Measurements from ENCODE around the gene ADM2.
A peak's percentile ranks its signal among the peaks of the same experiment; 100 is the strongest.

The ADM2 gene

GRCh38 chr22:50505276-50505775 is 24.0 kb downstream of the ADM2 start:
- no peaks in the 10 kb centered on the region for H3K36me3 Mint-ChIP-seq (ENCODE audit: low read depth)
- DNase-seq: no peak
- no peak overlapping the region for H3K27ac Mint-ChIP-seq
- peaks cover 2% of the 10 kb centered on the region for H3K27me3 Mint-ChIP-seq (ENCODE audit: low read depth, poor library complexity)
- TF ChIP-seq CTCF (IDR thresholded peaks at IDR 0.05): no peak
- H3K4me3 Mint-ChIP-seq: no peak overlapping the region
- H3K4me1 Mint-ChIP-seq: peaks cover 15% of the 10 kb centered on the region
- no peaks in the 10 kb centered on the region for H3K9me3 Mint-ChIP-seq

DNA sequence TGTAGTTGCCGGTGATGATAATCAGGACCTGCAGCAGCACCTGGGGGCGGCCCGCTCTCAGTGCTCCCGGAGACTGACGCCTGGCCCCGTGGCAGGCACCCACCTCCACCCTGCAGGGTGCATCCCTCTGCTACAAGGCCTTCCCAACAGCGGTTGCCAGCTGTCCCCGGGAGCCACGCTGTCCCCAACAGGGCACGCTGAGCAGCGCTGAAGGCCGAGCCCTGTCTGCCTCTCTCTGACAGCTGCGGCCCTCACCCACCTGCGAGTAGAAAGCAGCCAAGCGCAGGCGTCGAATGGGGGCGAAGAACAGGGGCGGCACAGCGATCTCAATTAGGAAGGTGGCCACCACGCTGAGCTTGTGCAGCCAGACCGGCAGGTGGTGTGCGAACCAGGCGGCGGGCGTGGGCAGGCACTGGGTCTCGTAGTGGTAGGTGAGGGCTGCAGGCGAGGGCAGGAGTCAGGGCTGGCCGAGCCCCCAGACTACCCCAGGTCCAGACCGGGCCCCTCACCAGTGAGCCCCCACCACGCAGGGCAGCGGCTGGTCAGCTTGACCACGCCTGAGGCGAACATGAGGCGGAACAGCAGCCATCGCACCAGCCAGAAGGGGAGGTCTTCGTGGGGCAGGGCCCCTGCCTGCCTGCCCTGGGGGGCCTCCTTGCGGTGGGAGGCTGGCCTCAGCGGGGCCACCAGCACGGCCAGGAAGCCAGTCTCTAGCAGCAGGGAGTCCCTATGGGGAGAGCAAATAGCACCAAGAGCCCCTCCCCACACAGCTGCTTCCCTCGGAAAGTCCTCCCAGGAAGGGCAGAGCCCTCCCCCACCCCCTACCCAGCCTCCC is 24.6 kb downstream of the ADM2 start:
- no peak for TF ChIP-seq CTCF (IDR thresholded peaks at IDR 0.05)
- Mint-ChIP-seq H3K27ac (no peak overlapping the region), H3K4me3 (peak overlapping the region; percentile 95), H3K27me3 (ENCODE audit: low read depth, poor library complexity) (peaks cover 2% of the 10 kb centered on the region), H3K4me1 (peaks cover 15% of the 10 kb centered on the region), H3K36me3 (ENCODE audit: low read depth) (no peaks in the 10 kb centered on the region), H3K9me3 (no peaks in the 10 kb centered on the region)
- DNase-seq: no peak

DNA sequence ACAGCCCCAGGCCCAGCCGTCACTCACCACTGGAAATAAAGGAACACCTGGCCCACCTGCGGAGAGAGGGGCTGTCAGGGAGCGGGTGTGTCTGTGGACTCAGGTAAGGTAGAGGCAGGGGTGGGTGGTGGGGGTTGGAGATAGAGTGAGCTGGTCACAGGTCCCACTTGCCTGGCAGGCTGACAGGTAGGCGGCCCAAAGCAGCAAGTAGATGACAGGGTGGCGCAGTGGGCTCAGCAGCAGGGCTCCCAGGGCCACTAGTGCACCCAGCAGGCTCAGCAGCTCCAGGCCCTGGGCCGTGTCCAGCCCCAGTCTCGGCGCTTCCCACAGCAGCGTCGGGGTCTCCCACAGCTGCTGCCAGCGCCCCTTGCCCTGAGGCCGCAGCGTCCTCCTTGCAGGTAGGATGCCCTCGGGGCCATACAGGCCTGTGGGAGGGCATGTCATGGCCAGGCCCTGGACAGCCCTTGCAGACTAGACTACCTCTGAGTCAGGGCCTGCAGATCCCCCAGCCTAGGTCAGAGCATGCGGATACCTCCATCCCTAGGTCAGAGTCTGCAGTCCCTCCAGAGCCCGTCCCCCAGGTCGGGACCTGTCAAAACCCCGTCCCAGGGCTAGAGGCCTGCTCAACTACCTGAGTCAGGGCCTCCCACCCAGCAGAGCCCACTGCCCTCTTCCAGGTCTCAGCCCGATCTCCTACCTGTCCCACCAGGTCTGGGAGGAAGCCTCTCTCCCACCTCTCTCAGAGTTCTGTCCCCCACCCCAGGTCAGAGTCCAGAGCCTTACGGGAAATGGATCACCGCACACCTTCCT is 25.5 kb downstream of the ADM2 start:
- peaks cover 15% of the 10 kb centered on the region for H3K4me1 Mint-ChIP-seq
- peak overlapping the region; percentile 95 for H3K4me3 Mint-ChIP-seq
- peaks cover 2% of the 10 kb centered on the region for H3K27me3 Mint-ChIP-seq (ENCODE audit: low read depth, poor library complexity)
- DNase-seq: no peak
- H3K27ac Mint-ChIP-seq: no peak overlapping the region
- H3K36me3 Mint-ChIP-seq (ENCODE audit: low read depth): no peaks in the 10 kb centered on the region
- no peak for TF ChIP-seq CTCF (IDR thresholded peaks at IDR 0.05)
- no peaks in the 10 kb centered on the region for H3K9me3 Mint-ChIP-seq

DNA sequence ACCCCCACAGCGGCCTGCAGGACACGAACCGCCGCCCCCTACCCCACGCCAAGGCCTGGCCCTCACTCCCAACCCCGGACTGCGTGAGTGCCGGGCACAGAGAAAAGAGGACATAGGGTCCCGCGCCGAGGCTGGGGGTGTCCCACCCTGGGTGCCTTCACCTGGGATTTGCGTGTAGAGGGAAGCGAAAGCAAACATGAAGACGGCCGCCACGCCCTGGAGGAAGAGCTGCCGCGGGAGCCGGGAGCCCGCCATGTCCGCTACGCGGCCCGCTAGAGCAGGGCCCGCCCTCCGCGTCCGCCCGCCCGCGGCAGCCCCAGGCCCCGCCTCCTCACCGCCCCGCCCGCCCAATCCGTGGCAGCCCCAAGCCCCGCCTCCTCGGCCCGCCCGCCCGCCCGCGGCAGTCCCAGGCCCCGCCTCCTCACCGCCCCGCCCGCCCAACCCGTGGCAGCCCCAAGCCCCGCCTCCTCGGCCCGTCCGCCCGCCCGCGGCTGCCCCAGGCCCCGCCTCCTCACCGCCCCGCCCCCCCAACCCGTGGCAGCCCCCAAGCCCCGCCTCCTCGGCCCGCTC is 26.2 kb downstream of the ADM2 start, which contains the start of gene LMF2:
Gene LMF2 (minus strand): TSS at position 282 of the 570 bp plus-strand sequence. CDS start 27 bp downstream, at position 255.
- peaks cover under 1% of the 10 kb centered on the region for H3K27me3 Mint-ChIP-seq (ENCODE audit: low read depth, poor library complexity)
- no peaks in the 10 kb centered on the region for H3K9me3 Mint-ChIP-seq
- H3K4me3 Mint-ChIP-seq: peak within 1 kb of the TSS; percentile 95
- peak; percentile 96 for DNase-seq
- H3K4me1 Mint-ChIP-seq: peaks cover 15% of the 10 kb centered on the region
- peaks cover 5% of the 10 kb centered on the region for H3K36me3 Mint-ChIP-seq (ENCODE audit: low read depth)
- TF ChIP-seq CTCF (IDR thresholded peaks at IDR 0.05): no peak
- H3K27ac Mint-ChIP-seq: peak within 1 kb of the TSS; percentile 98

- peak; percentile 98 for DNase-seq
- Mint-ChIP-seq H3K36me3 (ENCODE audit: low read depth) (peaks cover 9% of the 10 kb centered on the region), H3K4me1 (peaks cover 15% of the 10 kb centered on the region), H3K9me3 (no peaks in the 10 kb centered on the region), H3K27me3 (ENCODE audit: low read depth, poor library complexity) (no peaks in the 10 kb centered on the region), H3K27ac (peak within 1 kb of the TSS; percentile 98), H3K4me3 (peak within 1 kb of the TSS; percentile 95)
- TF ChIP-seq CTCF (IDR thresholded peaks at IDR 0.05): no peak
Measured at GRCh38 chr22:50507991-50508884, 26.9 kb downstream of the ADM2 start, which contains the start of gene NCAPH2. TSS of gene NCAPH2 (plus strand) at chr22:50508224. CDS start at chr22:50508338, 114 bp downstream.

Measured in nephron progenitor cell (in vitro differentiated cells).